Measurements from ENCODE around the gene HOXA11. TPM values are rescaled to one million over a fixed set of nuclear protein-coding genes. Genes with fewer than 3 reads are reported as not detected.

Gene HOXA11
- total RNA-seq, 1 donor from 2014 or later, result not detected

- Mint-ChIP-seq H3K4me3 (ENCODE audit: unreplicated experiment) (peak overlapping the region; percentile 31), H3K36me3 (ENCODE audit: low read depth) (peaks cover 12% of the 10 kb centered on the region), H3K27ac (ENCODE audit: unreplicated experiment) (no peak overlapping the region), H3K9me3 (ENCODE audit: low read depth) (no peaks in the 10 kb centered on the region), H3K27me3 (ENCODE audit: low read depth) (peaks cover 78% of the 10 kb centered on the region), H3K4me1 (ENCODE audit: low read depth) (peaks cover 21% of the 10 kb centered on the region)
- TF ChIP-seq CTCF (IDR thresholded peaks at IDR 0.05), result peak; percentile 91
- DNase-seq (ENCODE audit: low spot score), result peak; percentile 47
Observed at GRCh38 chr7:27179503-27180430, 5.3 kb downstream of the HOXA11 start.

GRCh38 chr7:27179030-27179429 is 6.0 kb downstream of the HOXA11 start:
- Mint-ChIP-seq H3K27ac (ENCODE audit: unreplicated experiment) (no peak overlapping the region), H3K36me3 (ENCODE audit: low read depth) (peaks cover 12% of the 10 kb centered on the region), H3K4me3 (ENCODE audit: unreplicated experiment) (peak overlapping the region; percentile 31)

GRCh38 chr7:27178366-27178765 is 6.7 kb downstream of the HOXA11 start:
- H3K4me3 Mint-ChIP-seq (ENCODE audit: unreplicated experiment), result no peak overlapping the region

More at GRCh38 chr7:27179030-27179429, 6.0 kb downstream of the HOXA11 start:
- TF ChIP-seq CTCF (IDR thresholded peaks at IDR 0.05), result no peak
- DNase-seq (ENCODE audit: low spot score), result no peak
- Mint-ChIP-seq H3K27me3 (ENCODE audit: low read depth) (peaks cover 79% of the 10 kb centered on the region), H3K9me3 (ENCODE audit: low read depth) (no peaks in the 10 kb centered on the region), H3K4me1 (ENCODE audit: low read depth) (peaks cover 15% of the 10 kb centered on the region)

GRCh38 chr7:27177795-27178320 is 7.2 kb downstream of the HOXA11 start:
- no peak for TF ChIP-seq CTCF (IDR thresholded peaks at IDR 0.05)
- H3K4me1 Mint-ChIP-seq (ENCODE audit: low read depth), result peaks cover 11% of the 10 kb centered on the region
- no peaks in the 10 kb centered on the region for H3K9me3 Mint-ChIP-seq (ENCODE audit: low read depth)
- H3K4me3 Mint-ChIP-seq (ENCODE audit: unreplicated experiment), result no peak overlapping the region
- H3K27ac Mint-ChIP-seq (ENCODE audit: unreplicated experiment), result no peak overlapping the region
- H3K36me3 Mint-ChIP-seq (ENCODE audit: low read depth), result peaks cover 12% of the 10 kb centered on the region
- no peak for DNase-seq (ENCODE audit: low spot score)
- H3K27me3 Mint-ChIP-seq (ENCODE audit: low read depth), result peaks cover 71% of the 10 kb centered on the region

More at GRCh38 chr7:27178366-27178765, 6.7 kb downstream of the HOXA11 start:
- TF ChIP-seq CTCF (IDR thresholded peaks at IDR 0.05), result no peak
- Mint-ChIP-seq H3K36me3 (ENCODE audit: low read depth) (peaks cover 12% of the 10 kb centered on the region), H3K9me3 (ENCODE audit: low read depth) (no peaks in the 10 kb centered on the region), H3K27me3 (ENCODE audit: low read depth) (peaks cover 74% of the 10 kb centered on the region), H3K4me1 (ENCODE audit: low read depth) (peaks cover 11% of the 10 kb centered on the region), H3K27ac (ENCODE audit: unreplicated experiment) (no peak overlapping the region)
- DNase-seq (ENCODE audit: low spot score), result no peak

GRCh38 chr7:27176962-27177794 is 7.9 kb downstream of the HOXA11 start:
- peaks cover 13% of the 10 kb centered on the region for H3K4me1 Mint-ChIP-seq (ENCODE audit: low read depth)
- peaks cover 72% of the 10 kb centered on the region for H3K27me3 Mint-ChIP-seq (ENCODE audit: low read depth)
- H3K27ac Mint-ChIP-seq (ENCODE audit: unreplicated experiment), result no peak overlapping the region
- no peak overlapping the region for H3K4me3 Mint-ChIP-seq (ENCODE audit: unreplicated experiment)
- no peak for TF ChIP-seq CTCF (IDR thresholded peaks at IDR 0.05)
- peak; percentile 41 for DNase-seq (ENCODE audit: low spot score)
- peaks cover 13% of the 10 kb centered on the region for H3K36me3 Mint-ChIP-seq (ENCODE audit: low read depth)
- no peaks in the 10 kb centered on the region for H3K9me3 Mint-ChIP-seq (ENCODE audit: low read depth)

Measured in chondrocyte (in vitro differentiated cells).